HFF-Myc (cell line): ENCODE measurements around the gene SSR3.

ENCODE experiments used
- DNase-seq: peaks from one replicate; pipeline ENCODE4 v3.0.0-alpha.2; 2011; ENCODE audit warnings: low read depth; ENCODE audit errors: extremely low read depth
- H3K4me3 ChIP-seq: replicated peaks from 2 replicates; pipeline ENCODE4 v1.5.1; 2011; ENCODE audit warnings: low read depth, mild to moderate bottlenecking, control low read depth, low read length
- TF ChIP-seq, protein P1 (sequence below): IDR thresholded peaks from 2 replicates; pipeline ENCODE4 v1.5.1; 2012; ENCODE audit warnings: mild to moderate bottlenecking, low read depth, low read length, control low read depth; ENCODE audit errors: missing control alignments

Gene SSR3

DNA sequence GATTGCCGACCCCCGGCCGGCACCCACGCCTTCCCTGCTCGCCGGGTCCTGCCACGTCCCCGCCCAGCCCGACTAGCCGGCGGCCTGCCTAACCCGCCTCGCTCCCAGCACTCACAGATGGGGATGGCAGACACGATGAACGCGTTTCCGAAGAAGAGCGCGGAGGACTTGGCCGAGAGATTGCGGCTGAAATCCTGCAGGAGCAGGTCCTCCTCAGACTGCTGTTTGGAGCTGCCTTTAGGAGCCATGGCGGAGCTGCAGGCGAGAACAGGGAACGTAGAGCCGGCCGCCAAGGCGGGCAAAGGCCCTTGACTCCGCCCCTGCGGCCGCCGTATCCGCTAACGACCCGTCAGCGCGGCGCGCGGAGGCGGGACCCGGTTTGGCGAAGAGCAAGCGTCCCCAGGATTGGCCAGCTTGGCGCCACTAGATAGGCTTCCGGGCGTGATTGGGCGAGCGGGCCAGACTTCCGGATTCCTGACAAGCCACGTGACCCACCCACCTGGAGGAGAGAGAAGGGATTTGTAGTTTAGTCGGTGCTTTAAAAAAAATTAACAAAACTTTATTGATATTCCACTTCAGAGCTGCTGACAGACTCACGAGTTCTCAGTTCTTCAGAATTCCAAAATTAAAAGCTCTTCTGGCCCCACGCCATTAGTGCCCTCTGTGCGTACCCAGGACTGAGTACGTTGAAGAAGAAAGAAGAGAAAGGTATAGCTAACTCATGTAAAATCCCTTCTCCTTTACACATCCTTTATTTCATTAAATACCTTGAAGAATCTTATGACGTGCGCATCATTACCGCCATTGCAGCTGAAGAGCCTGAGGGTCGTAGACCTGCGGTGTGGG is at the start of gene SSR3:
Gene SSR3, minus strand, starts transcription at position 276 of the 846 bp plus-strand sequence. Its CDS starts 28 bp downstream, at position 248.
- H3K4me3 ChIP-seq, result peak within 1 kb of the TSS; percentile 92
- TF ChIP-seq, protein P1, sequence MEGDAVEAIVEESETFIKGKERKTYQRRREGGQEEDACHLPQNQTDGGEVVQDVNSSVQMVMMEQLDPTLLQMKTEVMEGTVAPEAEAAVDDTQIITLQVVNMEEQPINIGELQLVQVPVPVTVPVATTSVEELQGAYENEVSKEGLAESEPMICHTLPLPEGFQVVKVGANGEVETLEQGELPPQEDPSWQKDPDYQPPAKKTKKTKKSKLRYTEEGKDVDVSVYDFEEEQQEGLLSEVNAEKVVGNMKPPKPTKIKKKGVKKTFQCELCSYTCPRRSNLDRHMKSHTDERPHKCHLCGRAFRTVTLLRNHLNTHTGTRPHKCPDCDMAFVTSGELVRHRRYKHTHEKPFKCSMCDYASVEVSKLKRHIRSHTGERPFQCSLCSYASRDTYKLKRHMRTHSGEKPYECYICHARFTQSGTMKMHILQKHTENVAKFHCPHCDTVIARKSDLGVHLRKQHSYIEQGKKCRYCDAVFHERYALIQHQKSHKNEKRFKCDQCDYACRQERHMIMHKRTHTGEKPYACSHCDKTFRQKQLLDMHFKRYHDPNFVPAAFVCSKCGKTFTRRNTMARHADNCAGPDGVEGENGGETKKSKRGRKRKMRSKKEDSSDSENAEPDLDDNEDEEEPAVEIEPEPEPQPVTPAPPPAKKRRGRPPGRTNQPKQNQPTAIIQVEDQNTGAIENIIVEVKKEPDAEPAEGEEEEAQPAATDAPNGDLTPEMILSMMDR, result no peak
- DNase-seq, result peak; percentile 98

DNA sequence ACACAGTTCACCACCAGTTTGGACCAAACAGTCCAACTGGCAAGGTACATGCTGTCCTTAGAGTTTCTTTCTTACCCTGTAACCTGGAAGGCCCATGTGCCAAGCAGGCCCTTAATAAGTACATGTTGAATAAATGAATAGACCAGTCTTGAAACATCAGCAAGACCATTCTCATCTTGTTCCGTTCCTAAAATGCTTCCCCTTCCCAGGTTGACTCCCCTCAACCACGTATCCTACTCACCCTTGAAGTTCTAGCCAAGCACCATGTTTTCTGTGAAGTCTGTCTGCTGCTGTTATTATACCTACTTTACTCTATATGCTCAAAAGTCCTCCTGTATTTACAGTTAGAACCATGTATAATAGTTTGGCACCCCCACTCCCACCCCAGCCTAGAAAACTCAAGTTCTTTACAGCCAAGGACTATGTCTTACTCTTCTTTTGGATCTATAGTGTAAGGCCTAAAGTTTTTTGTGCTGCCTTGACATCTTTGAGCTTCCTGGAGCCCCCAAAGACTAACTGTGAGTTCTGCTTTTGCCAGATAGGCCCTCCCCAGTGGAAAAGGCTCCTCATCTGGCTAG is 49.2 kb upstream of the SSR3 start:
- TF ChIP-seq, protein P1, result no peak
- no peak for DNase-seq
- no peak overlapping the region for H3K4me3 ChIP-seq

DNA sequence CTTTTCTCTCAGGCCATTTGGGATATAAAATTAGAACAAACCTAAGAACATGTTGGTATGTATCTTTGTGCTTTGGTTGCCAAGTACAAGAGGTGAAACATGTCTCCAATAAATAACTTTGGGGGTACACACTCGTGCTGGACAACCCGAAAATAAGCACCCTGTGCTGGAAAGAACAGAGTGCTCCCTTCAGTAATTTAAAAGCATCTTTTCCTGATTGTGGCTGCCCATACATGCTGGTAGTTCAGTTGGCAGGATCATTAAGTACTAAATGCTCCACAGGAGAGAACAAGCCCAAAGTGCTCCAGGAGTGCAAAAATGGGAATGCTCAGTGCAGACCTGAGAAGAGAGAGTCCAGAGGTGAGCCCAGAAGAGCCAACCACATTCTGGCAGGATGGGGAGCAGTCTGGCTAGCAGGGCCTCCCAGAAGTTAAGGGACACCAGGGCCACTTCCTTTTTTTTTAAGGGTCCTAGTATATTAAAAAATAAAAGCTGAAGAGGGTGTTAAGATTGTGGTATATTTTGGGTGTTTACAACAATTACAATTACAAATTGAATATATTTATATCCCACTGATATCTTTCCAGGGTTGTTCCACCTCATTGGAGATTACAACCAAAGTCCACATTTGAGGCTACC is 48.6 kb upstream of the SSR3 start:
- DNase-seq, result no peak
- TF ChIP-seq, protein P1, result no peak
- no peak overlapping the region for H3K4me3 ChIP-seq

DNA sequence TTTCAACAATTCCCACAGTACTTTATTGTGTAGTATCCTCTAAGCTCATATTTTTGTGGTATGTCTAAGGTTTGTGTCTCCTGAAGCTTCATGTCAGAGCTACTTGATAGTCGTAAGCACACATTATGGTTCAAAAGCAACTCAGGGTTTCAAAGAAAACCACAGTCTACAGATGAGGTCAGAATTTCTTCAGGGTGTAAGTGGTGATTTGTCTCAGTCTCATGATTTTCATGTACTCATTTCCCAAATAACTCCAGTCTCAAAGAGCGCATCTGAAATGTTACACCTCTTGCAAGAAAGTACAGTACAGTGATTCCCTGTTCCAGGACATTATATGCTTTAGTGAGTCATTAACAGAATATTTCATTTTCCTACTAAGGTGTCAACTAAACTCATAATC is 47.5 kb upstream of the SSR3 start:
- DNase-seq, result no peak
- TF ChIP-seq, protein P1, result no peak
- H3K4me3 ChIP-seq, result no peak overlapping the region

DNA sequence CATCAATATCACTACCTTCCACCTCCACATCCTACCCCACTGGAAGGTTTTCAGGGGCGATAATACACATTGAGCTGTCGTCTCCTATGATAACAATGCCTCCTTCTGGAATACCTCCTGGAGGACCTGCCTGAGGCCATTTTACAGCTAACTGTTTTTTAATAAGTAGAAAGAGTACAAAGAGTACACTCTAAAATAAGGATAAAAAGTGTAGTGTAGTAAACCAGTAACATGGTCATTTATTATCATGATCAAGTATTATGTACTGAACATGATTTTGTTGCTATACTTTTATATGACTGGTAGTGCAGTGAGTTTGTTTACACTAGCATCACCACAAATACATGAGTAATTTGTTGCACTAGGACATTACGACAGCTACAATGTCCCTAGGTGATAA is 46.6 kb upstream of the SSR3 start:
- H3K4me3 ChIP-seq, result no peak overlapping the region
- DNase-seq, result no peak
- TF ChIP-seq, protein P1, result no peak

DNA sequence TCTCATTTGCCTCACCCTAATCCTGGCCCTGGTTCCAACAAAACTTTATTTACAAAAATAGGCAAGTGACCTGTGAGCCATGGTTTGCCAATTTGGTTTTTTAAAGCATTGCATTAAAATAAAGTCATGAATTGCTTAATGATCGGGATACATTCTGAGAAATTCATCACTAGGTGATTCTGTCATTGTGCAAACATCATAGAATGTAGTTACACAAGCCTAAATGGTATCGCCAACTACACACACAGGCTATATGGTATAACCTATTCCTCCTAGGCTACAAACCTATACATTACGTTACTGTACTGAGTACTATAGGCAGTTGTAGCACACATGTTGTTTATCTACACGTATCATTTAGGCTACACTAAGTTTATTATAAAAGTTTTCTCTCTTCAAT is 45.9 kb upstream of the SSR3 start:
- TF ChIP-seq, protein P1, result no peak
- DNase-seq, result no peak
- H3K4me3 ChIP-seq, result no peak overlapping the region
